RWPE1 (cell line): ENCODE measurements around the gene GLI3.

ENCODE experiments used
- CTCF ChIA-PET: fragments of 350-600 bp; sonication (Branson Sonifier 250); formaldehyde crosslinking; extraction: SDS; loops from one replicate; lab custom pipeline; 2021; lab: Yijun Ruan, JAX
- POLR2A ChIA-PET: fragments of 400-600 bp; formaldehyde crosslinking; extraction: SDS; loops from one replicate; lab custom pipeline; 2020; ENCODE audit warnings: antibody characterized with exemption; ENCODE audit not compliant: low non-redundant PET; lab: Yijun Ruan, JAX
- DNase-seq: peaks from one replicate; pipeline ENCODE4 v3.0.0; 2012; ENCODE audit warnings: low spot score
- H3K27ac ChIP-seq: fragments of 450-650 bp; 2 replicates; pipeline ENCODE4 v1.5.1; 2017
- CTCF ChIP-seq: fragments of 450-650 bp; conservative IDR thresholded peaks from 2 replicates; pipeline ENCODE4 v1.5.1; 2017; ENCODE audit warnings: low read depth, mild to moderate bottlenecking

GLI3 gene

GRCh38 chr7:41928166-41928565 lies 308.8 kb downstream of the GLI3 start:
- no peak for TF ChIP-seq CTCF
- DNase-seq, result no peak
- POLR2A ChIA-PET, result no interaction called here
- H3K27ac ChIP-seq, result no peak overlapping the region
- CTCF ChIA-PET, result interaction anchor here (1.1 kb wide), 1 partner anchor 13 kb away, joined by 4 read pairs; no protein-coding TSS in a partner anchor

- DNase-seq, result no peak
- H3K27ac ChIP-seq, result no peak overlapping the region
- TF ChIP-seq CTCF, result no peak
- CTCF ChIA-PET, result interaction anchor here (1.1 kb wide), 1 partner anchor 13 kb away, joined by 4 read pairs; no protein-coding TSS in a partner anchor
- POLR2A ChIA-PET, result no interaction called here
Measured at GRCh38 chr7:41927380-41927779, 309.6 kb downstream of the GLI3 start.

- no peak for TF ChIP-seq CTCF
- POLR2A ChIA-PET, result no interaction called here
- CTCF ChIA-PET, result interaction anchor here (0.6 kb wide), 1 partner anchor 1001 kb away, joined by 3 read pairs; no protein-coding TSS in a partner anchor
- no peak for DNase-seq
- H3K27ac ChIP-seq, result no peak overlapping the region
Measured at GRCh38 chr7:41925946-41926345, 311.1 kb downstream of the GLI3 start.

GRCh38 chr7:41924796-41925195 lies 312.2 kb downstream of the GLI3 start:
- POLR2A ChIA-PET, result no interaction called here

GRCh38 chr7:41922373-41922772 lies 314.6 kb downstream of the GLI3 start:
- CTCF ChIA-PET, result interaction anchor here (0.6 to 0.8 kb wide), 2 partner anchors 19 to 46 kb away, joined by 4 read pairs; no protein-coding TSS in a partner anchor
- POLR2A ChIA-PET, result no interaction called here
- no peak for TF ChIP-seq CTCF
- DNase-seq, result no peak
- no peak overlapping the region for H3K27ac ChIP-seq

More at GRCh38 chr7:41924796-41925195, 312.2 kb downstream of the GLI3 start:
- no peak overlapping the region for H3K27ac ChIP-seq
- DNase-seq, result no peak
- CTCF ChIA-PET, result interaction anchor here (0.6 kb wide), 1 partner anchor 203 kb away, joined by 3 read pairs; no protein-coding TSS in a partner anchor
- TF ChIP-seq CTCF, result no peak

GRCh38 chr7:41921453-41921981 lies 315.5 kb downstream of the GLI3 start:
- no peak for TF ChIP-seq CTCF
- ChIA-PET CTCF (interaction anchor here (0.5 to 0.8 kb wide), 3 partner anchors 20 to 1889 kb away, joined by 3 to 4 read pairs (median 3); no protein-coding TSS in a partner anchor), POLR2A (no interaction called here)
- no peak overlapping the region for H3K27ac ChIP-seq
- DNase-seq, result no peak
